ENCODE results near the gene KCNJ10.

GRCh38 chr1:159986531-159986930 is 83.4 kb downstream of the KCNJ10 start:
- TF ChIP-seq POLR2AphosphoS5 (IDR thresholded peaks at IDR 0.05; ENCODE audit: low read depth, low read length) = no peak
- TF ChIP-seq SIN3A (IDR thresholded peaks at IDR 0.05; ENCODE audit: borderline replicate concordance, insufficient read depth, low read length) = no peak
- no peak for TF ChIP-seq REST (IDR thresholded peaks at IDR 0.05; ENCODE audit: insufficient read depth in 1 of 2, low read depth in 2 of 2, low read length in 2 of 2)
- TF ChIP-seq TAF1 (IDR thresholded peaks at IDR 0.05; ENCODE audit: borderline replicate concordance, insufficient read depth, low read length) = no peak
- TF ChIP-seq FOXP2 (optimal IDR thresholded peaks at IDR 0.05; ENCODE audit: borderline replicate concordance, extremely low read depth, extremely low read length, insufficient read depth) = no peak

Data from PFSK-1 (cell line).